H9 (cell line): Measurements from ENCODE around the gene ZBTB38. TPM values are rescaled to one million over a fixed set of nuclear protein-coding genes. Genes with fewer than 3 reads are reported as not detected.

ENCODE experiments used
- DNase-seq: peaks from one replicate; pipeline ENCODE4 v3.0.0-alpha.2; 2017
- H2AFZ ChIP-seq: one replicate; pipeline ENCODE4 v1.6.1; 2013; ENCODE audit warnings: mild to moderate bottlenecking, low read length, control low read depth, moderate library complexity
- H2AK5ac ChIP-seq: 2 replicates; pipeline ENCODE4 v1.6.1; 2013; ENCODE audit warnings: low read length, control low read depth, mixed read lengths; ENCODE audit not compliant: insufficient read length
- H2BK120ac ChIP-seq: one replicate; pipeline ENCODE4 v1.6.1; 2013; ENCODE audit warnings: low read depth, mild to moderate bottlenecking, low read length, control low read depth, inconsistent platforms; ENCODE audit not compliant: poor library complexity, severe bottlenecking
- H2BK12ac ChIP-seq: 2 replicates; pipeline ENCODE4 v1.6.1; 2013; ENCODE audit warnings: low read length, control low read depth, mixed read lengths, low read depth; ENCODE audit not compliant: insufficient read length
- H2BK15ac ChIP-seq: 2 replicates; pipeline ENCODE4 v1.6.1; 2013; ENCODE audit warnings: low read depth, low read length, control low read depth
- H2BK20ac ChIP-seq: one replicate; pipeline ENCODE4 v1.6.1; 2013; ENCODE audit warnings: low read depth, mild to moderate bottlenecking, low read length, control low read depth, inconsistent platforms; ENCODE audit not compliant: poor library complexity, severe bottlenecking
- H2BK5ac ChIP-seq: 2 replicates; pipeline ENCODE4 v1.6.1; 2013; ENCODE audit warnings: low read length, control low read depth, mixed read lengths; ENCODE audit not compliant: insufficient read length
- H3K14ac ChIP-seq: 2 replicates; pipeline ENCODE4 v1.6.1; 2013; ENCODE audit warnings: low read length, control low read depth; ENCODE audit not compliant: insufficient read depth
- H3K18ac ChIP-seq: 2 replicates; pipeline ENCODE4 v1.6.1; 2013; ENCODE audit warnings: low read depth, mild to moderate bottlenecking, mixed read lengths, low read length, control low read depth; ENCODE audit not compliant: insufficient read length
- H3K23ac ChIP-seq: 2 replicates; pipeline ENCODE4 v1.6.1; 2013; ENCODE audit warnings: low read length, control low read depth, mixed read lengths, low read depth; ENCODE audit not compliant: insufficient read length
- H3K23me2 ChIP-seq: 2 replicates; pipeline ENCODE4 v1.6.1; 2013; ENCODE audit warnings: low read depth, mild to moderate bottlenecking, mixed read lengths, low read length, control low read depth; ENCODE audit not compliant: insufficient read length, poor library complexity, severe bottlenecking
- H3K27ac ChIP-seq: 2 replicates; pipeline ENCODE4 v1.5.1; 2013; ENCODE audit warnings: low read length, control low read depth, mixed read lengths, low read depth; ENCODE audit not compliant: insufficient read length
- H3K27me3 ChIP-seq: 2 replicates; pipeline ENCODE4 v1.6.1; 2013; ENCODE audit warnings: low read length, control low read depth, inconsistent platforms; ENCODE audit not compliant: insufficient read depth
- H3K4ac ChIP-seq: 2 replicates; pipeline ENCODE4 v1.6.1; 2013; ENCODE audit warnings: low read depth, mild to moderate bottlenecking, control low read depth, inconsistent platforms, low read length, moderate library complexity
- H3K4me1 ChIP-seq: 2 replicates; pipeline ENCODE4 v1.6.1; 2013; ENCODE audit warnings: low read length, control low read depth, inconsistent platforms; ENCODE audit not compliant: insufficient read depth
- H3K4me2 ChIP-seq: 2 replicates; pipeline ENCODE4 v1.6.1; 2013; ENCODE audit warnings: low read length, control low read depth, mixed read lengths; ENCODE audit not compliant: insufficient read length, insufficient read depth
- H3K56ac ChIP-seq: 2 replicates; pipeline ENCODE4 v1.6.1; 2013; ENCODE audit warnings: low read depth, mild to moderate bottlenecking, mixed read lengths, low read length, control low read depth; ENCODE audit not compliant: insufficient read length
- H3K79me1 ChIP-seq: 2 replicates; pipeline ENCODE4 v1.6.1; 2013; ENCODE audit warnings: low read depth, mild to moderate bottlenecking, moderate library complexity, low read length, control low read depth, inconsistent platforms; ENCODE audit not compliant: insufficient read depth, poor library complexity, severe bottlenecking
- H3K79me2 ChIP-seq: 2 replicates; pipeline ENCODE4 v1.6.1; 2013; ENCODE audit warnings: low read length, control low read depth, inconsistent platforms; ENCODE audit not compliant: insufficient read depth
- H3K9ac ChIP-seq: 2 replicates; pipeline ENCODE4 v1.6.1; 2013; ENCODE audit warnings: low read length, control low read depth, mixed read lengths; ENCODE audit not compliant: insufficient read length; ENCODE audit errors: extremely low read depth
- H3K9me3 ChIP-seq: one replicate; pipeline ENCODE4 v1.6.1; 2013; ENCODE audit warnings: low read depth, low read length, inconsistent platforms; ENCODE audit not compliant: control insufficient read depth
- H3T11ph ChIP-seq: one replicate; pipeline ENCODE4 v1.6.1; 2013; ENCODE audit warnings: mild to moderate bottlenecking, low read length, control low read depth, inconsistent platforms
- H4K20me1 ChIP-seq: one replicate; pipeline ENCODE4 v1.6.1; 2013; ENCODE audit not compliant: control insufficient read depth, insufficient read length, insufficient read depth
- H4K5ac ChIP-seq: 2 replicates; pipeline ENCODE4 v1.6.1; 2013; ENCODE audit warnings: low read depth, mild to moderate bottlenecking, mixed read lengths, low read length, control low read depth; ENCODE audit not compliant: insufficient read length
- H4K8ac ChIP-seq: replicated peaks from 2 replicates; pipeline ENCODE4 v1.6.1; 2013; ENCODE audit warnings: low read length, control low read depth, mixed read lengths, low read depth; ENCODE audit not compliant: insufficient read length
- H4K91ac ChIP-seq: 2 replicates; pipeline ENCODE4 v1.6.1; 2013; ENCODE audit warnings: low read depth, mild to moderate bottlenecking, moderate library complexity, mixed read lengths, low read length, control low read depth; ENCODE audit not compliant: insufficient read length
- H3K27ac Mint-ChIP-seq, 3 experiments: 2 replicates in 2 of 3; 3 replicates in 1 of 3; pipeline ENCODE4 v1.8.0; 2020 to 2021; ENCODE audit warnings: mixed read lengths in 3 of 3, mild to moderate bottlenecking in 1 of 3, moderate library complexity in 1 of 3
- H3K27me3 Mint-ChIP-seq: 2 replicates; pipeline ENCODE4 v1.8.0; 2021; ENCODE audit warnings: low read depth, mild to moderate bottlenecking, moderate library complexity, mixed read lengths
- H3K36me3 Mint-ChIP-seq, 3 experiments: 2 replicates in 2 of 3; 3 replicates in 1 of 3; pipeline ENCODE4 v1.8.0; 2020 to 2021; ENCODE audit warnings: low read depth in 3 of 3, mixed read lengths in 3 of 3; ENCODE audit not compliant: insufficient read depth in 1 of 3
- H3K4me1 Mint-ChIP-seq, 2 experiments: 2 replicates each; pipeline ENCODE4 v1.8.0; 2020; ENCODE audit warnings: mixed read lengths in 2 of 2
- H3K4me3 Mint-ChIP-seq, 2 experiments: 2 replicates in 1 of 2; 3 replicates in 1 of 2; pipeline ENCODE4 v1.8.0; 2020 to 2021; ENCODE audit warnings: mild to moderate bottlenecking in 2 of 2, mixed read lengths in 2 of 2, moderate library complexity in 1 of 2
- H3K9me3 Mint-ChIP-seq, 2 experiments: 2 replicates in 1 of 2; 3 replicates in 1 of 2; pipeline ENCODE4 v1.8.0; 2020; ENCODE audit warnings: mild to moderate bottlenecking in 2 of 2, mixed read lengths in 2 of 2, moderate library complexity in 1 of 2
- CTCF ChIP-seq: fragments of 200-600 bp; sonication (generic); conservative IDR thresholded peaks from 3 replicates; pipeline ENCODE4 v1.8.0; 2021; ENCODE audit warnings: antibody characterized with exemption, mild to moderate bottlenecking
- WGBS: extraction: QIAGEN DNeasy Blood & Tissue Kit; methylation state at CpG from one replicate; pipeline ENCODE4 v1.1.7; 2013; ENCODE audit warnings: missing lambda C conversion rate, low lambda C conversion rate, mixed read lengths; ENCODE audit not compliant: insufficient read length; ENCODE audit errors: extremely low coverage; 5-methylcytosine and 5-hydroxymethylcytosine counted together
- total RNA-seq: library from RNA; stranded (reverse); gene quantifications from 2 replicates; pipeline ENCODE4 v1.2.1, GENCODE V29; 2021

Gene ZBTB38
- total RNA-seq, 1 experiment from 2014 or later: 14.6 TPM

GRCh38 chr3:141346839-141347238, 21.5 kb upstream of the ZBTB38 start:
- H2BK15ac ChIP-seq: no peak overlapping the region
- H2BK120ac ChIP-seq: no peak overlapping the region
- no peak overlapping the region for H2BK12ac ChIP-seq
- Mint-ChIP-seq H3K27me3 (peaks cover 6% of the 10 kb centered on the region; the same call in 1 of the 2 replicates), H3K4me1 (peaks cover 11 to 18% of the 10 kb centered on the region in 2 experiments), H3K9me3 (no peaks in the 10 kb centered on the region), H3K4me3 (no peak overlapping the region), H3K36me3 (no peaks in the 10 kb centered on the region), H3K27ac (no peak overlapping the region)
- no peaks in the 10 kb centered on the region for H3K79me1 ChIP-seq
- no peak overlapping the region for H3K9ac ChIP-seq
- no peak overlapping the region for H2BK20ac ChIP-seq
- no peaks in the 10 kb centered on the region; the same call in 1 of the 2 replicates for H3K4me1 ChIP-seq
- H4K91ac ChIP-seq: no peak overlapping the region
- H3K18ac ChIP-seq: no peak overlapping the region
- no peak overlapping the region for H2AK5ac ChIP-seq
- H3K14ac ChIP-seq: no peak overlapping the region
- no peak overlapping the region for H4K5ac ChIP-seq
- H3K4me2 ChIP-seq: no peak overlapping the region
- no CpG with 5 or more reads among the region's 5 CpGs for WGBS
- H3K27ac ChIP-seq: no peak overlapping the region
- no peak overlapping the region for H3T11ph ChIP-seq
- no peak overlapping the region for H3K4ac ChIP-seq
- no peak for DNase-seq
- H3K27me3 ChIP-seq: no peaks in the 10 kb centered on the region
- H4K8ac ChIP-seq: no peak overlapping the region
- H3K9me3 ChIP-seq: no peaks in the 10 kb centered on the region
- no peak overlapping the region for H2AFZ ChIP-seq
- no peaks in the 10 kb centered on the region for H4K20me1 ChIP-seq
- no peak overlapping the region for H2BK5ac ChIP-seq
- no peak overlapping the region for H3K56ac ChIP-seq
- H3K23me2 ChIP-seq: no peaks in the 10 kb centered on the region
- no peak overlapping the region for H3K23ac ChIP-seq
- H3K79me2 ChIP-seq: no peaks in the 10 kb centered on the region
- TF ChIP-seq CTCF: no peak
